ENCODE data around the gene MTG2.

- TF ChIP-seq, protein P1, sequence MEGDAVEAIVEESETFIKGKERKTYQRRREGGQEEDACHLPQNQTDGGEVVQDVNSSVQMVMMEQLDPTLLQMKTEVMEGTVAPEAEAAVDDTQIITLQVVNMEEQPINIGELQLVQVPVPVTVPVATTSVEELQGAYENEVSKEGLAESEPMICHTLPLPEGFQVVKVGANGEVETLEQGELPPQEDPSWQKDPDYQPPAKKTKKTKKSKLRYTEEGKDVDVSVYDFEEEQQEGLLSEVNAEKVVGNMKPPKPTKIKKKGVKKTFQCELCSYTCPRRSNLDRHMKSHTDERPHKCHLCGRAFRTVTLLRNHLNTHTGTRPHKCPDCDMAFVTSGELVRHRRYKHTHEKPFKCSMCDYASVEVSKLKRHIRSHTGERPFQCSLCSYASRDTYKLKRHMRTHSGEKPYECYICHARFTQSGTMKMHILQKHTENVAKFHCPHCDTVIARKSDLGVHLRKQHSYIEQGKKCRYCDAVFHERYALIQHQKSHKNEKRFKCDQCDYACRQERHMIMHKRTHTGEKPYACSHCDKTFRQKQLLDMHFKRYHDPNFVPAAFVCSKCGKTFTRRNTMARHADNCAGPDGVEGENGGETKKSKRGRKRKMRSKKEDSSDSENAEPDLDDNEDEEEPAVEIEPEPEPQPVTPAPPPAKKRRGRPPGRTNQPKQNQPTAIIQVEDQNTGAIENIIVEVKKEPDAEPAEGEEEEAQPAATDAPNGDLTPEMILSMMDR (IDR thresholded peaks at IDR 0.05; ENCODE audit: low read depth, low read length), result no peak
- no peak for TF ChIP-seq EZH2phosphoT487 (IDR thresholded peaks at IDR 0.05; ENCODE audit: low read depth)
Measured at GRCh38 chr20:62228982-62229545, 46.2 kb downstream of the MTG2 start.
